Activated CD8-positive, alpha-beta memory T cell treated with anti-CD3 and anti-CD28 coated beads, Interleukin-2, amount 50 U/mL, for 4 hours (primary cell): ENCODE results near the gene SDR42E2.
"Not testable (repeated sequence)": the region's sequence is repeated elsewhere in the genome, so short reads cannot be mapped to it uniquely, and the experiment has no call there.

ENCODE experiments used
- DNase-seq: peaks from one replicate; pipeline ENCODE4 v3.0.0-alpha.2; 2020

Gene SDR42E2

DNA sequence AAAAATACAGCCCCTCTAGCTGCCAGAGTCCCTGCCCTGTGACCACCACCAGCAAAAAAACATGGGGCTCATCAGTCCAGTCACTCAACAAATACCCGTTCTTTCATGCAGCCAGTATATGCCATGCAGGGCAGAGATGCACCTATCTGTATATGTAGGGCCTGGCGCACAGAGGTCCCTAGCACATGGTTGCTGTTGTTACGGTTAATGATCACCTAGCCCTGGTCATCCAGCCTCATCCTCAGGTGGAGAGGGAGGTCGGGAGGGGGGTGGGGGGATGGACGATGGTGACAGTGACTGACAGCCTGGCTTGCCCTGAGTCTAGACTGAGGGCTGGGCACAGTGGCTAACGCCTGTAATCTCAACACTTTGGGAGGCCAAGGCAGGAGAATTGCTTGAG is 1.5 kb downstream of the SDR42E2 start:
- DNase-seq, result no peak

DNA sequence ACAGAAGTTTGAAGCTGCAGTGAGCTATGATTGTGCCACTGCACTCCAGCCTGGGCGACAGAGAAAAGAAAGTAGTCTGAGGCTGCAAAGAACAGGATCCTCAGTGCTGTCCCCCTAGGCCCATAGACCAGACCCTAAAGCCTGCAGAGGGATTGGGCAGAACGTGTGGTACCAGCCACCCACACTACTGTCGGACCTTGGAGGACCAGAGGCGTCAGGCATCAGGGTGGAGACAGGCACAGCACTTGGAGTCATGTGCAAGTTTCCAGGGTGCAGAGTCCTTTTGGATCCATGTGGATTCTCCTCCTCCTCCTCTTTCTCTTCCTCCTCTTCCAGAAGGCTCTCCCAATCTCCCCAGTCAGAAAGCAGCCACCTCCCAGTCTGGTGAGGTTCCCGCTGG is 2.2 kb downstream of the SDR42E2 start:
- DNase-seq, result no peak

GRCh38 chr16:22165508-22166285 is 3.4 kb downstream of the SDR42E2 start:
- no peak for DNase-seq

- DNase-seq, result no peak
Observed at GRCh38 chr16:22171953-22172352, 9.6 kb downstream of the SDR42E2 start.

DNA sequence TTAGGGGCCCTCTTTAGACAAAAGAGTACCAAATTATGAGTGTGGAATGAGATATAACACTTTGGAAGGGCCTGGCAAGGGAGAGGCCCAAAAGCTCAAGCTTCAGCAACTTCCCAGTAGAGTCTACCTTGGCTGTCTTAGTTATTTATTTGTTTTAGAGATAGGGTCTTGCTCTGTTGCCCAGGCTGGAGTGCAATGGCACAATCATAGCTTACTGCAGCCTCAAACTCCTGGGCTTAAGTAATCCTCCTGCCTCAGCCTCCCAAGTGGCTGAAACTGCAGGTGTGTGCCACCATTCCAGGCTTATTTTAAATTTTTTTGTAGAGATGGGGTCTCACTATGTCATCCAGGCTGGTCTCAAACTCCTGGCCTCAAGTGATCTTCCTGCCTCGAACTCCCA is 10.3 kb downstream of the SDR42E2 start:
- DNase-seq, result not testable (repeated sequence)

DNA sequence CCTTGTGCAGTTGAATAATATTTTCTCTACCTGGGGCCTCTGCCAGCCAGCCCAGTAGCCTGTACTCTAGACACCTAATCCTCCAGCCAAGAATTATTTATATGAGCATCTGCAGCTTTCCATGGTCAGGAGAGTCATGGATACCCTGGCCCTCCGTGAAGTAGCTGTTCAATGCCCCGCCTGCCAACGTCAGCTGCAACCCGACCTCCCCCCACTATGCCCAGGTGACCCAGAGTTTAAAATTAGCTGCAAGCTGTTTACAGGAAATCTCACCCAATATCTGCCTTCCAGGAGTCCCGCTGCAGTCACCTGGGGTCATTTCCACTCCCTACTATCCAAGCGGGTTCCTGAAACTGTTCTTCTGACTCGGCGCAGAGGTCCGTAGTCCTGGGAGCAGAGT is 12.3 kb downstream of the SDR42E2 start:
- DNase-seq, result no peak

GRCh38 chr16:22177968-22178930 is 15.9 kb downstream of the SDR42E2 start:
- DNase-seq, result no peak

DNA sequence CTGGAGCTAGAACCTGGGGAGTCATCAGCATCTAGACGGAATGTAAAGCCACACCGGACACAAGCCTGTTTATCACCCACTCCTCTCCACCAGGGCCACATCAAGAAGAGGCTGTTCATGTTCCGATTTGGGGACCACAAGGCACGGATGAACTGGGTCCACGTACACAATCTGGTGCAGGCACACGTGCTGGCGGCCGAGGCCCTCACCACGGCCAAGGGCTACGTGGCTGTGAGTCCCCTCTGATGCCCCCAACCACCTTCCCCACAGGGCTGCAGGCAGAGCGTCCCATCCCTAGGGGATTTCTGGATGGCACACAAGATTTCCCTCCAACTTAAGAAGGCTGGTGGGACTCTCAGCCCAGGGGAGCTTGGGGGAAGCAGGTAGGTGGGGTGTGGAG is 19.1 kb downstream of the SDR42E2 start:
- DNase-seq, result no peak

- DNase-seq, result no peak
Observed at GRCh38 chr16:22181843-22182242, 19.5 kb downstream of the SDR42E2 start.

GRCh38 chr16:22183335-22183734 is 21.0 kb downstream of the SDR42E2 start:
- DNase-seq, result no peak

DNA sequence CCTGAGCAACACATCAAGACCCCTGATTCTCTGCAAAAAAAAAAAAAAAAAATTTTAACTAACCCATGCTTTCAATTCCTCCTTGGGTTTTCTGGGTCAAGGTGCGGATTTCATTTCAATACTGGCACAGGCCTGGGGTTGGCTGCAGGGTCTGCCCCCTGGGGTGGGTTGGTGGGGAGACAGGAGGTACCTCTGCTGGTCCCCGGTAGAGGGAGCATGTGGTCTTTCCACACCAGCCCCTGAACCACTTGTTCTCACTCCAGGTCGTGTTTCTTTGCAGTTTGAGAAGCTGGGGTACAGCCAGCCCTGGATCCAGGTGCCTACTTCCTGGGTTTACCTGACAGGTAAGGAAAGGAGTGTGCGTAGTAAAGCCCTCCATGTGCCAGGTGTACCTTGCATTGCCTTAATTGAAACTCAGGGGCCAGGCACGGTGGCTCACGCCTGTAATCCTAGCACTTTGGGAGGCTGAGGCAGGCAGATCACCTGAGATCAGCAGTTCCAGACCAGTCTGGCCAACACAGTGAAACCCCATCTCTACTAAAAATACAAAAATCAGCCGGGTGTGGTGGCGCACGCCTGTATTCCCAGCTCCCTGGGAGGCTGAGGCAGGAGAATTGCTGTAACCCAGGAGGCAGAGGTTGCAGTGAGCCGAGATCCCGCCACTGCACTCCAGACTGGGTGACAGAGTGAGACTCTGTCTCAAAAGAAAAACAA is 21.8 kb downstream of the SDR42E2 start:
- no peak for DNase-seq

DNA sequence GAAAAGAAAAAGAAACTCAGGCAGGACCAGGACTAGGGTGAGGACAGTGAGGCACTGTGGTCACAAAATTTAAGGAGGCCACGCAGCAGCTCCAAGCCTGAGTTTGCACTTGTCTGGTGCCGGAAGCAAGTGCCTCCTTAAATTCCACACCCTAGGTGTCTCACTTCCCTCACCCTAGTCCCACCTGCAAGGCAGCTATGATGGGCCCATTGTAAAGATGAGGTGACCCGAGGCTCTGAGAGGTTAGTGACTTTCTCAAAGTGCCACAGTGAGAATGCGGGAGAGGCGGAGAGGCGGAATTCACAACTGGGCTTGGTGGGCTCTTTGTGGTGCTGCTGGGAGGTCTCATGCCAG is 22.3 kb downstream of the SDR42E2 start:
- no peak for DNase-seq

DNA sequence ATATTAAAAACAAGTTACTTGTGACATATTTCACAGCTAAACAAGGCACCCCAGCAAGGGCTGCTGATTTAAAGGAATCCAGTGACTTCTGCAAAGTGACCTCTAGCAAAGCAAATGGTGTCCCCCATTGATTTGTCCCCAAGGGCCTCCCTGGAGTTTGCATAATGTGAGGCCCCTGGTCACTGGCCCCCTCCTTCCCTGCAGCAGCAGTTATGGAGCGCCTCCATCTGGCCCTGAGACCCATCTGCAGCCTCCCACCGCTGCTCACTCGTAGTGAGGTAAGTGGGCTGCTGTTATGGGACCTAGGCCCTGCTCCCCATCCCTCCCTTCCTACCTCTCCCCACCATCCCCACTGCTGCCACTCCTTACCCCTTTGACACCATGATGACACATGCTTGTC is 24.2 kb downstream of the SDR42E2 start:
- no peak for DNase-seq

DNA sequence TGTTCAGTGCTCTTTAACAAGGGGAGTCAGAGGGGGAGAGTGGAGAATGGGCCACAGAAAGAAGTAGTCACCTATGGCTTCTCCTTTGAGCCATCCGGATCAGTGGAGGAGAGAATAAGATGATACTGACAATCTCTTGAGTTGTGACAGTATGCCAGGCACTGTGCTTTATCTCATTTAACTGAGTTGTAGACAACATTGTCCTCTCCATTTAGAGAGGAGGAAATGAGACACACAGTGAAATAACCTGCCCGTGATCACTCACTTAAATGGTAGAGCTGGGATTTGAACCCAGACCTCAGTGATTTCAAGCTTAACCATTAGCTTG is 25.9 kb downstream of the SDR42E2 start:
- no peak for DNase-seq

GRCh38 chr16:22188595-22189442 is 26.5 kb downstream of the SDR42E2 start:
- peak; percentile 55 for DNase-seq

- DNase-seq, result no peak
Observed at GRCh38 chr16:22189473-22190080, 27.3 kb downstream of the SDR42E2 start.

DNA sequence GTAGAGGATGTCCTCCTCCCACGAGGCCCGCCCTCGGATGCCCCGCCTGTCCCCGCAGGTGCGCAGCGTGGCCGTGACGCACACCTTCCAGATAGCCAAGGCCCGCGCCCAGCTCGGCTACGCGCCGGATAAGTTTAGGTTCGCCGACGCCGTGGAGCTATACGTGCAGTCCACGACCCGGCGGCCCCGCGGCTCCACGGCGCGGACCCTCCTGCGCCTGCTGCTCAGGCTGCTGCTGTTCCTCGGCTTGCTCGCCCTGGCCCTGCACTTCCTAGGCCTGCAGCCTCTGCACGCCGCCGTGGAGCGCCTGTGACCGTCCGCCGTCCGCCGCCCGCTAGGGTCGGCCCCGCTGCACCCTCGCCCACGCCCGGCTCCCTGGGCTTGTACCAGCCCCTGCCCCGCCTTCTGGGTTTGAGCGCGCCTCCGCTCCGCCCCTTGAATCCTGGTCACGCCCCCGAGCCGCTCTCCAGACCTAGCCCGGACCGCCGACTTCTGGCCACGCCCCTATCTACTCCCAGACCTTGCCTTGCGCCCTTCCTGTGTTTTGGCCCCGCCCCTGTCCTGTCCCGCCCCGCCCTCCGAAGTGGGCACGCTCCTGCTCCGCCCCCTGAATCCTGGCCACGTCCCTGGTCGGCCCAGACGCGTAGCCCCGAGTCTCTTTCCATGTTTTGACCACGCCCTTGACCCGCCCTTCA is 27.9 kb downstream of the SDR42E2 start:
- peak; percentile 92 for DNase-seq

DNA sequence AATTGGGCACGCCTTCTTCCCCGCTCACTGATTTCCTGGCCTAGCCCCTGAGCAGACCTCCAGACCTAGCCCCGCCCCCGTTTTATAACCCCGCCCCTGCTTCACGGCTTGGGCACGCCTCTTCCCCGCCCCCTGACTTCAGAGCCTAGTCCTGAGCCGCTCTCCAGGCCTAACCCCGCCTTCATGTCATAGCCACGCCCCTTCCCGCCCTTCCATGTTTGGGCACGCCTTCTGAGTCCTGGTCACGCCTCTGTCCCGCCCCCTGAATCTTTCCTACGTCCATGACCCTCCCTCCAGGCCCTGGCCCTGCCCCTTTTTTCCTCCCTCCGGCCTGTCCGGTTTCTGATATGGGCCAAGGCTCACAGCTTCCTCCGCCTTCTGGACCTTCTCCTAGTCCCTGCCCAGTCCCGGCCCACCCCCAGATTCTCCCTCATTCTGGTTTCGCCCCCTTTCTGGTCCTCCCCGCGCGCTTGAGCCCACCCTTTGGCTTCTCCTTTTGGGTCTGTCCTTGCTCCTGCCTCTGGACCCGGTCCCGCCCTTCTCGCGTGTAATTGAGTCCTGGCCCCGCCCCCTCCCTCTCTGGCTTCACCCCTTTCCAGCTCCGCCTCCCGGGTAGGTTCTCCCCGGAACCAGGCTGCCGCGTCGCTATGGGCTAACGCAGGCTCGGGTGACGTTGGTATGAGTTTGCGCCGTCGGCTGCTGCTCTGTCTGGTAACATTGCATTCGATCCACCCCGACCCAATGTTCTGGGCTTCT is 28.6 kb downstream of the SDR42E2 start:
- peak; percentile 98 for DNase-seq

DNA sequence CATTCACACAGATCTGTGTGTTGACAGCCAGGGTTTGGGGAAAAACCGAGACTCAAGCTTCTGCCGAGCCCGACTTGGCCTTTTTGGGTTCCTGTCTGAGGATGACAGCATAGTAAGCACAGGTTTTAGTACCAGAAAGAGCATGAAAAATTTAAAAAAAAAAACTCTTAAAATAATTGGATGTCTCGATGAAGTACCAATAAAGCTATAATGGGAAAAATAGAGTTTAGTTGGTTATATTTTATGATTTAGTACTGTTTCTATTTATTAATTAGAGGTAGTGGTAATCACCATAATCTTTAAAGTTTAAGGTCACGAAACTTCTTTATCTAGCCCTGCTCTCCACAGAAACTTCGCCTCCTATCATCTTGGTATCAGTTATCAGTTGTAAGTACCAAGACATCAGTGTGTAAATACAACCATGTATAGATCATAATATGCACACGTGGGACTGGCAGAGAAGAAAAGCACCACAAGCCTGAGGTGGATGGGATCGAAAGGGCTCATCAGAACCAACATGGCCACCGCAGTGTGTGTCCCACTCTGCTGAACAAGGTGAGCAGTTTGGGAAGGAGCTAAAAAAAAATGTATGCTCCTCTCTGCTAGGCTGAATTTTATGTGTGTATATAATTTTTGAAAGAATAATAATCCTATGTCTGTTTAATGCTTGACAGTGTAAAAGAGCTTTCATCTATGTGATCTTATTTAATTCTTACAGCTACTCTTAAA is 29.4 kb downstream of the SDR42E2 start:
- DNase-seq, result no peak
